ENCODE results near the gene GAS6.

DNA sequence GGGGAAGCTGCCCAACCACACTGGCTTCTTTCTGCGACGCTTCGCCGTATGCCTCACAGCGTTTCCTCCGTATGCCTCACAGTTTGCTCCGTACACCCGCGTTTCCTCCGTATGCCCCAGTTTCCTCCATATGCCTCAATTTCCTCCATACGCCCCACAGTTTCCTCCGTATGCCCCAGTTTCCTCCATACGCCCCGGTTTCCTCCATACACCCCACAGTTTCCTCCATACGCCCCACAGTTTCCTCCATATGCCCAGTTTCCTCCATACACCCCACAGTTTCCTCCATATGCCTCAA lies 22.6 kb downstream of the GAS6 start:
- TF ChIP-seq, protein P1, sequence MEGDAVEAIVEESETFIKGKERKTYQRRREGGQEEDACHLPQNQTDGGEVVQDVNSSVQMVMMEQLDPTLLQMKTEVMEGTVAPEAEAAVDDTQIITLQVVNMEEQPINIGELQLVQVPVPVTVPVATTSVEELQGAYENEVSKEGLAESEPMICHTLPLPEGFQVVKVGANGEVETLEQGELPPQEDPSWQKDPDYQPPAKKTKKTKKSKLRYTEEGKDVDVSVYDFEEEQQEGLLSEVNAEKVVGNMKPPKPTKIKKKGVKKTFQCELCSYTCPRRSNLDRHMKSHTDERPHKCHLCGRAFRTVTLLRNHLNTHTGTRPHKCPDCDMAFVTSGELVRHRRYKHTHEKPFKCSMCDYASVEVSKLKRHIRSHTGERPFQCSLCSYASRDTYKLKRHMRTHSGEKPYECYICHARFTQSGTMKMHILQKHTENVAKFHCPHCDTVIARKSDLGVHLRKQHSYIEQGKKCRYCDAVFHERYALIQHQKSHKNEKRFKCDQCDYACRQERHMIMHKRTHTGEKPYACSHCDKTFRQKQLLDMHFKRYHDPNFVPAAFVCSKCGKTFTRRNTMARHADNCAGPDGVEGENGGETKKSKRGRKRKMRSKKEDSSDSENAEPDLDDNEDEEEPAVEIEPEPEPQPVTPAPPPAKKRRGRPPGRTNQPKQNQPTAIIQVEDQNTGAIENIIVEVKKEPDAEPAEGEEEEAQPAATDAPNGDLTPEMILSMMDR (conservative IDR thresholded peaks at IDR 0.05) = no peak
- no peak for TF ChIP-seq EZH2 (IDR thresholded peaks at IDR 0.05; ENCODE audit: low read depth)

Measured in PC-9 (cell line).